Activated CD4-positive, alpha-beta T cell treated with anti-CD3 and anti-CD28 coated beads, Interleukin-2, amount 50 U/mL, for 16 hours (primary cell): Measurements from ENCODE around the gene SPINK8.

ENCODE experiments used
- DNase-seq: peaks from one replicate; pipeline ENCODE4 v3.0.0-alpha.2; 2020

The SPINK8 gene

GRCh38 chr3:48318713-48319468 lies 14.6 kb downstream of the SPINK8 start:
- no peak for DNase-seq

DNA sequence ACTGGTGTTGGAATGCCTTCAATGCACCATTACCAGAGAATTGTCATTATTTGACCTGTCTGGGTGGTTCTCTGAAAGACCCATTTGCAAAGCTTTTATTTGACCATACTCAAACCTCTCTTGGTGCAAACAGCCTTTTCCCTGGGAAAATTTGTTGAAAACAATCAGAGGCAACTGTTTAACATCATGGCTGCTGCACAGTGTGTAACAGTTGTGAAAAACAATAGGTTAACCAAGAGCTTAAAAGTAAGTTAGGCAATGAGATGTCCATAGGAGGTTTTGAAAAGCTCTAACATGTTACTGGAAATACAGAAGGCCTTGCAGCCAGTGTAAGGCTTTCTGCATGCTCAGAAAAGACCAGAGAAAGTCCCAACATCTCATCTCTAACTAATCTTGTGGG lies 18.9 kb downstream of the SPINK8 start:
- no peak for DNase-seq

DNA sequence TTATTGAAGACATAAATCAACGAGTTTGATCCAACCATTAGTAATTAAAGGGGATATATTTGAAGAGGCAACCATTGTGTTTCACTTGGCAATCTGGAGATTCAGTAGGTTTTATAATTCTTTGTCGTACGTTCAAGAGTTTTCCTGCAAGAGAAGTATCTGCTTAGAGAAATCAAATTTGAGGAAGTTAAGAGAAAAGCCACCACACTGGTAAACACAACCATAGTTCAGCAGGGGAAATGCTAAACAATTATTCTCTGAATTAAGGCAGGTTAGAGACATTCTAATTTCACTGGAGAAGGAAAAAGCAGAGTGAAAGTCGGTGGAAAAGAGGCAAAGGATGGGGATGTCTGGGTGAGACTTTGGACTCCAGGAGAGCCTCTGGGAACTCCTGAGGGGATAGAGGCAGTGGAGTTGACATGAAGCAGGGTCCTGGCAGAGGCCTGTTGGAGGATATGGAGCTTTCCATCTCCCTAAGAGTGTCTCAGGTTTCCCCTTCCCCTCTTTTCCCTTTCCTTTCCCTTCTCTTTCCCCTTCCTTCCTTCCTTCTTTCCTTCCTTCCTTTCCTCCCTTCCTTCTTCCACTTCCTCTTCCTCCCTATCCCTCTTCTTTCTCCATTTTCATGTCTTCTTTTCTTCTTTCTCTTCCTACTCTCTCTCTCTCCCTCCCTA lies 26.5 kb downstream of the SPINK8 start:
- no peak for DNase-seq

GRCh38 chr3:48306290-48306689 lies 27.2 kb downstream of the SPINK8 start:
- no peak for DNase-seq

GRCh38 chr3:48305396-48305795 lies 28.1 kb downstream of the SPINK8 start:
- DNase-seq = no peak

DNA sequence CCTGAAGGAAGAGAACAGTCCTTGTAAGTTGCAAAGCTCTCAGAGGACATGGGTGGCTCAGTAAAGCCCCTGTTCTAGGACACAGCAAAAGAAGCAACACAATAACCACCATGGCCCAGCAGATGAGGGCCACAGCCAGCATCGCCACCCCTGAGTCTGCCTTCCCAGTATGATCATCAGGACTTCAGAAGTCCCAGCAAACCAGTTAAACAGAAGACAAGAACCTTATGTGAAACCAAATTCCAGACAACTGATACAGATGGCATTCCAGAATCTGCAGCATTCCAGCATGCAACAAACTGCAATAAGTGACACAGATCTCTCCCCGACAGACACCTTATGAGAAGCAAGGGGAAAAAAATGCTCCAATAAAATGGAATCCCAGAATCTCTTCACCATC lies 30.4 kb downstream of the SPINK8 start:
- DNase-seq = no peak

GRCh38 chr3:48301800-48302166 lies 31.7 kb downstream of the SPINK8 start:
- DNase-seq = peak; percentile 39

DNA sequence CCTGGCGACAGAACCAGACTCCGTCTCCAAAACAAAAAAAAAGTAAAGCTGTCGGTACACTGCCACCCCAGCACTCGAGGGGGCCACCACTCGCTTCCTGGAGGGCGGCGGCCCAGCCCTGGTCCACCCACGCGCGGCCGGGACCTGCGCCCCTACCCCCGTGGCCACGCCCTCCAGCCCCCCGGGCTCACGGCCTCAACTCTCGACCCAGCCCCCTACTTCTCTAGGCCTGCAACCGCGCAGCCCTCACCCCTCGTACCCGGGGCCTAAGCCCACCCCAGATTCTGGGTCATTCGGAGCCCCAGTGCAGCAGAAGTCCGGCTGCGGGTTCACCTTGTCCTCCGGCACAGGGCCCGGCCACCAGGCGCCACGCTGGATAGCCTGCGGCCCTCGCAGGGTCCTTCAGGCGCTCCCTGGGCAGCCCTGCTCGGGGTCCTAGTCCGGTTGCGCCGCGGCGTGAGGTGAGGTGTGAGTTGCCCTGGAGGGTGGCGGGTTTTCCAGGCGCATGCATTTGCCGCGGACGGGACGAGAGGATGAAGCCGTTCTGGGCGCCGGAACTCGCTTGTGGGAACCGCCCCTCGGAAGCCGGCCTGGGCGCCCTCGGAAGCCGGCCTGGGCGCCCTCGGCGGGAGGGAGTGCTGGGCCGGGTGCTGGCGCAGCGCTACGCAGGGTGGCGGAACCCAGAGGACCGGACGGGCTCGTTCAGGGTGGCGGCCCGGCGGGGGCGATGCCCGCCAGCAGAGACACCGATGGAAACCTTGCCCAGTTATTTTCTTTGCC lies 32.3 kb downstream of the SPINK8 start, which contains the start of gene NME6:
TSS of gene NME6 (minus strand) at position 348 of the 780 bp plus-strand sequence.
- peak; percentile 94 for DNase-seq

DNA sequence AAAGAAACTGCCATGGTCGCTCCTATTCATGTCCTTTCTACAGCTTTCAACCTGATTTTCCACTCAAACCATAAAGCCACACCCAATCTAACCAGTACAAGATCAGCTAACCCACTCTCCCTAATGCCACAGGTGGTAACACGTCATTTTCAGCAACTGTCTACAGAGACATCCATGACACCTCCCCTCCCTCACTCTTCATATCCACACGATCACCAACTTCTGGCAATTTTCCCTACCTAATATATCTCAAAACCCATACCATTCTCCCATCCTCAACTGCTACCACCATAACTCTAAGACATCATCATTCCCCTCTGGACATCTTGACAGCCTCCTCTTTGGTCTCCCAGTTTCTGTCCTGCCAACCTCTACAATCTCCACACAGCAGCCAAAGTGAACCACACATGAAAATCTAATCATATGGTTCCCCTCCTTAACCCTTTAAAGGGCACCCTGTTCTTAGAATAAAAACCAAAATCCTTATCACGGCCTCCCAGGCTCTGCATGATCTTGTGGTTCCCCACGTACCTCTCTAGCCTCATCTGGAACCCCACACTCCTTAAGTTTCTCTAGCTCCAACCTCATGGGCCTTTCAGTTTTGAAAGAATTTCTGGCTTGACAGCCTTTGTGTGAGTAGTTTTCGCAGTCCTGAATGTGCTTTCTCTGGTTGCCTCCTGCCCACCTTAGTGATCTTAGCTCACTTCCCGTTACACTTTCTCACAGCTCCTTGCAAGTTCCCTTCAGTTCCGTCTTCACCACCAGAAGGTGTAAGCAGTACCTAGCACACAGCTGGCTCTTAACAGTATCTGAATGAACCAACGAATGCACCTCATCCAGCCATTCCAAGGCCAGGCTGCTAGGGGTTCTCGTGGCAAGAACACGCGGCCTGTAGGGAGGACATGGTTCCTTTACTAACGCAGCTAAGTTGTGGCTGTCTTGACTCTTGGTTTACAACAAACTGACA lies 33.4 kb downstream of the SPINK8 start:
- DNase-seq = peak; percentile 65

GRCh38 chr3:48297111-48297810 lies 36.2 kb downstream of the SPINK8 start:
- no peak for DNase-seq

GRCh38 chr3:48296699-48297098 lies 36.8 kb downstream of the SPINK8 start:
- no peak for DNase-seq

DNA sequence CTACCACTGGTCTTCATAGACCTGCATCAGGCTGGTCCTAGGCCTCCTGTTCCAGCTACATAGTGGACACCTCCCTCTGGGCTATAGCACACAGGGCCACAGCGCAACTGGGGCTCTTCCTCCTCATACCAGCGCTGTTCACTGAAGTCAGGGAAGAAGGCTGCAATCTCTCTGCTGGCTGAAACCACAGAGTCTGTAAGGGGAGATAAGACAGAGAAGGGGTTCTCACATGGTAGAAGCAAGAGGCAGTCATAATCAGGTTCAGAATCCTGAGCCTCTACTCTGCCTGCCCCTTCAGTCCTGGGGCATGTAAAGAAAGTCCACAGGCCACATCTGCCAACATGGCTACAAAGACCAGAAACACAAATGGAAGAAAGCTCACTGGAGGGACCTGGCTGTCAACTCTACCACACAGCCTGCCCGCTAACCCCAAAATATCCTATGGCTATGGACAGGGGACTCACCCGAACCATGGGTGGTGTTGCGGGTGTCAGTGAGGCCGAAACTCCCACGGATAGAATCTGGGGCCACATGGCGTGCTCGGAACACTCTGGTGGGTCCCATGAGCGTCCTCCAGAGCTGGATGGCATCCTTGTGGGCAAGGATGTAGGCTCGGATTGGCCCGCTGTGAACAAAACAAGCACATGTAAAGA lies 38.7 kb downstream of the SPINK8 start:
- no peak for DNase-seq

DNA sequence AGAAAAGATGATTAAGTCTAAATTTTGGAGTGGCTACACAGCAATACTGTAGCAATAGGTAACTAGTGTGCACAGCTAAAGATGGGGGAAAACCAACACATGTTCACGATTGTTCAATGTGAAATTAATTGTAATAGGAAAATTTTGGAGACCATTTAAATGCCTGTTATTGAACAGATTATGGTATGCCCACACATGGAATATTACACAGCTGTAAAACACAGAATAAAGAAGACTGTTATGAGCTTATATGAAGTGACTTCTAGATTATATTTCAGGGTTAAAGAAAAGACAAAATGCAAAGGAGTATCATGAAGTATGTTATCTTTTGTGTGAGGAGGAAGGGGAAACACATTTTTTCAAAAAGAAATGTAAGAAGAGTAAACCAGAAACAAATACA lies 43.8 kb downstream of the SPINK8 start:
- DNase-seq = no peak

DNA sequence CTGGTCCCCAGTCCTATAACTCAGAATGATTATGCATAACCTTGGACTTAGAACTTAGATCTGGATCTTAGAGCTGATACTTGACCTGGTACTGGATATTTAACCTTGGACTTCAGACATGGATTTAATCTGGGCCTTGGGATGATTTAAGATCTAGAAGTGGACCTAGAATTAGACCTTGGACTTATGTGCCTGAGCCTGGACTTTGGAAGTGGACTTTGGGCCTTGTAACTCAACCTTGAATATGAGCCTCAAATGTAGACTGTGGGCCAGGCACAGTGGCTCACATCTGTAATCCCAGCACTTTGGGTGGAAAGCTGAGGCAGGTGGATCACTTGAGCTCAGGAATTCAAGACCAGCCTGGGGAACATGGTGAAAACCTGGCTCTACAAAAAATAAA lies 46.4 kb downstream of the SPINK8 start:
- DNase-seq = no peak

- DNase-seq = no peak
Observed at GRCh38 chr3:48286308-48286707, 47.2 kb downstream of the SPINK8 start.

- DNase-seq = no peak
Observed at GRCh38 chr3:48285675-48286074, 47.8 kb downstream of the SPINK8 start.

DNA sequence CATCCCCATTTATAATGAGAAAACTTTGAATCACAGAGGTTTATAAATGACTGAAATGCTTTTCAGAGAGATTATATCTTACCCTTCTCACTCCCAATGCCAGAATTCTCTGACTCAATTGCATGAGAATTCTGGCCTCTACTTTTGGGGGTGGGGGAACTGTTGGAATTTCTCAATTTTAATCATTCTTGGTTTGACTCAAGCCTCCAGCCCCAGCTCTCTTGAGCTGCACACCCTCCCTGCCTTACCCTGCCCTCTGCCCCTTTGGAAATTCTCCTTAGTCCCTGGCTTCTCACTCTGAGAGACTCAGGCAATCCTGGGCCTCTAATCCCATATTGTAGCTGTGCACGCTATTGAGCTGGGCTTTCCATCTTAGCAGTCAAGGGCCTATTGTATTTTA lies 48.3 kb downstream of the SPINK8 start:
- DNase-seq = no peak

- no peak for DNase-seq
Observed at GRCh38 chr3:48280881-48281280, 52.6 kb downstream of the SPINK8 start.

- DNase-seq = no peak
Observed at GRCh38 chr3:48278884-48279559, 54.4 kb downstream of the SPINK8 start.

GRCh38 chr3:48276911-48277641 lies 56.4 kb downstream of the SPINK8 start:
- DNase-seq = no peak
